NOMO-1 treated with DMSO at 0.1 percent for 48 hours (cell line): ENCODE results near the gene GLYR1.
A peak's percentile ranks its signal among the peaks of the same experiment; 100 is the strongest.
"Not testable (repeated sequence)": the region's sequence is repeated elsewhere in the genome, so short reads cannot be mapped to it uniquely, and the experiment has no call there.

ENCODE experiments used
- DNase-seq: peaks from one replicate; lab custom pipeline; 2025; ENCODE audit not compliant: unreplicated experiment; lab: John Stamatoyannopoulos, UW

Gene GLYR1

GRCh38 chr16:4790261-4790660, 56.8 kb downstream of the GLYR1 start:
- DNase-seq = no peak

GRCh38 chr16:4788910-4789309, 58.2 kb downstream of the GLYR1 start:
- DNase-seq = no peak

- DNase-seq = no peak
Measured at GRCh38 chr16:4788489-4788889, 58.6 kb downstream of the GLYR1 start.

- no peak for DNase-seq
Measured at GRCh38 chr16:4787627-4788482, 59.2 kb downstream of the GLYR1 start, which contains the start of gene SEPTIN12. SEPTIN12 (minus strand) TSS chr16:4788345; CDS start chr16:4787645, 700 bp downstream.

GRCh38 chr16:4787068-4787467, 60.0 kb downstream of the GLYR1 start:
- DNase-seq = no peak

GRCh38 chr16:4785758-4786433, 61.2 kb downstream of the GLYR1 start:
- no peak for DNase-seq

- DNase-seq = not testable (repeated sequence)
Measured at GRCh38 chr16:4784444-4784987, 62.6 kb downstream of the GLYR1 start.

- DNase-seq = no peak
Measured at GRCh38 chr16:4783951-4784336, 63.1 kb downstream of the GLYR1 start.

- no peak for DNase-seq
Measured at GRCh38 chr16:4783251-4783950, 63.7 kb downstream of the GLYR1 start.

- no peak for DNase-seq
Measured at GRCh38 chr16:4780235-4780634, 66.9 kb downstream of the GLYR1 start.

- no peak for DNase-seq
Measured at GRCh38 chr16:4778050-4778392, 69.1 kb downstream of the GLYR1 start.

GRCh38 chr16:4777339-4778049, 69.6 kb downstream of the GLYR1 start:
- DNase-seq = no peak

- no peak for DNase-seq
Measured at GRCh38 chr16:4776141-4776705, 70.9 kb downstream of the GLYR1 start.

GRCh38 chr16:4775005-4775404, 72.1 kb downstream of the GLYR1 start:
- DNase-seq = no peak

- DNase-seq = no peak
Measured at GRCh38 chr16:4772351-4772750, 74.7 kb downstream of the GLYR1 start.

- DNase-seq = no peak
Measured at GRCh38 chr16:4771646-4772045, 75.4 kb downstream of the GLYR1 start.

- no peak for DNase-seq
Measured at GRCh38 chr16:4769306-4769638, 77.8 kb downstream of the GLYR1 start.

GRCh38 chr16:4768549-4769305, 78.4 kb downstream of the GLYR1 start:
- DNase-seq = peak; percentile 82

- DNase-seq = peak; percentile 24
Measured at GRCh38 chr16:4767872-4768548, 79.1 kb downstream of the GLYR1 start.
